HepG2 (cell line): Measurements from ENCODE around the gene VRK1. TPM values are rescaled to one million over a fixed set of nuclear protein-coding genes. Genes with fewer than 3 reads are reported as not detected.

Experiments used
- ATAC-seq: fragments of 200-7000 bp; cut with Tn5 transposase; 3 replicates; pipeline ENCODE4 v1.9.1; 2020; ENCODE audit warnings: mild to moderate bottlenecking, moderate library complexity
- BruUV-seq: library from RNA; stranded (reverse); fragments of 400-500 nt; replicated peaks from 2 replicates; lab custom pipeline; 2021; lab: Mats Ljungman, UMichigan
- CTCF ChIA-PET: fragments of 300-600 bp; formaldehyde crosslinking; extraction: SDS; loops from one replicate; lab custom pipeline; 2021; ENCODE audit warnings: low total read pairs, inconsistent platforms, low intra/inter-chr PET ratio; lab: Yijun Ruan, JAX
- POLR2A ChIA-PET: fragments of 350-600 bp; sonication (Branson Sonifier 250); formaldehyde crosslinking; loops from one replicate; lab custom pipeline; 2020; ENCODE audit warnings: antibody characterized with exemption, inconsistent platforms; lab: Yijun Ruan, JAX
- DNase-seq: peaks from one replicate; pipeline ENCODE4 v3.0.0-alpha.2; 2015; ENCODE audit warnings: low spot score
- FAIRE-seq: peaks from 3 replicates; lab custom pipeline; 2011; peaks lifted over from hg19 to GRCh38; lab: Jason Lieb, UNC
- H2AFZ ChIP-seq: one replicate; pipeline ENCODE4 v1.6.1; 2011; ENCODE audit warnings: low read length, inconsistent platforms
- H3K27ac ChIP-seq: fragments of 300-600 bp; 3 replicates; pipeline ENCODE4 v1.8.0; 2011; ENCODE audit warnings: mixed run types, mild to moderate bottlenecking, mixed read lengths, low read length, inconsistent platforms; ENCODE audit not compliant: insufficient read depth; ENCODE audit errors: extremely low read length
- H3K27me3 ChIP-seq, 2 experiments: fragments of 200-600 bp in 1 of 2; 2 replicates in 1 of 2; 3 replicates in 1 of 2; pipeline versions ENCODE4 v1.6.0 to v1.8.0; 2011; ENCODE audit warnings: low read length in 2 of 2, mild to moderate bottlenecking in 2 of 2, moderate library complexity in 2 of 2, inconsistent platforms in 1 of 2; ENCODE audit not compliant: insufficient read depth in 2 of 2, control insufficient read depth in 1 of 2
- H3K36me3 ChIP-seq, 2 experiments: fragments of 200-600 bp in 1 of 2; replicated peaks in 1 of 2; 2 replicates in 1 of 2; 3 replicates in 1 of 2; pipeline versions ENCODE4 v1.5.1 to v1.8.0; 2011; ENCODE audit warnings: low read length in 2 of 2, inconsistent platforms in 1 of 2; ENCODE audit not compliant: insufficient read depth in 2 of 2, control insufficient read depth in 1 of 2
- H3K4me1 ChIP-seq: 2 replicates; pipeline ENCODE4 v1.5.1; 2012; ENCODE audit warnings: low read length, inconsistent platforms; ENCODE audit not compliant: insufficient read depth
- H3K4me2 ChIP-seq: 2 replicates; pipeline ENCODE4 v1.6.0; 2011; ENCODE audit warnings: low read depth, low read length, inconsistent platforms
- H3K4me3 ChIP-seq, 3 experiments: fragments of 200-600 bp in 1 of 3; sonication (generic), shearing (Covaris generic) in 1 of 3; replicated peaks in 1 of 3; 2 replicates each; pipeline ENCODE4 v1.5.1; 2011 to 2016; ENCODE audit warnings: low read length in 3 of 3, inconsistent platforms in 2 of 3, low read depth in 2 of 3, mild to moderate bottlenecking in 2 of 3, control low read depth in 1 of 3, mixed read lengths in 1 of 3; ENCODE audit not compliant: insufficient read depth in 1 of 3
- H3K79me2 ChIP-seq: one replicate; pipeline ENCODE4 v1.6.1; 2011; ENCODE audit warnings: low read length, inconsistent platforms; ENCODE audit not compliant: insufficient read depth
- H3K9ac ChIP-seq: 2 replicates; pipeline ENCODE4 v1.6.0; 2011; ENCODE audit warnings: mild to moderate bottlenecking, low read depth, low read length, inconsistent platforms; ENCODE audit not compliant: insufficient read depth
- H3K9me3 ChIP-seq: 2 replicates; pipeline ENCODE4 v1.5.1; 2012; ENCODE audit warnings: mild to moderate bottlenecking, low read length
- H4K20me1 ChIP-seq: 2 replicates; pipeline ENCODE4 v1.6.0; 2011; ENCODE audit warnings: inconsistent platforms, mild to moderate bottlenecking, low read length, moderate library complexity; ENCODE audit not compliant: insufficient read depth
- CBX2 ChIP-seq, 2 experiments: fragments of 200-600 bp in 1 of 2; sonication (generic); formaldehyde crosslinking in 1 of 2; IDR thresholded peaks; 2 replicates each; pipeline versions ENCODE4 v1.7.0 to v1.8.1; 2018 to 2022; ENCODE audit warnings: low read depth in 2 of 2, low read length in 1 of 2, mild to moderate bottlenecking in 1 of 2, missing genetic modification reagents in 1 of 2
- GATAD2A ChIP-seq: IDR thresholded peaks from 2 replicates; pipeline ENCODE4 v1.6.1; 2016
- ONECUT2 ChIP-seq: sonication (generic); formaldehyde crosslinking; IDR thresholded peaks from 2 replicates; pipeline ENCODE4 v1.4.0; 2020; ENCODE audit warnings: missing genetic modification reagents
- POLR2AphosphoS5 ChIP-seq: IDR thresholded peaks from 2 replicates; pipeline ENCODE4 v1.6.1; 2012; ENCODE audit warnings: low read depth, low read length
- REPIN1 ChIP-seq: sonication (generic); formaldehyde crosslinking; IDR thresholded peaks from 2 replicates; pipeline ENCODE4 v1.8.0; 2022; ENCODE audit warnings: missing genetic modification reagents, low read depth, mild to moderate bottlenecking, borderline replicate concordance
- SIN3B ChIP-seq: fragments of 150-350 bp; IDR thresholded peaks from 2 replicates; pipeline ENCODE4 v1.6.1; 2014; ENCODE audit warnings: low read length
- TEAD2 ChIP-seq: sonication (generic); formaldehyde crosslinking; IDR thresholded peaks from 2 replicates; pipeline ENCODE4 v1.9.0; 2021; ENCODE audit warnings: missing genetic modification reagents
- ZMYM4 ChIP-seq: sonication (generic); formaldehyde crosslinking; IDR thresholded peaks from 2 replicates; pipeline ENCODE4 v1.8.1; 2023; ENCODE audit warnings: mild to moderate bottlenecking, missing genetic modification reagents
- WGBS: methylation state at CpG from one replicate; pipeline ENCODE4 v1.1.6; 2017; ENCODE audit warnings: low lambda C conversion rate; 5-methylcytosine and 5-hydroxymethylcytosine counted together
- in situ Hi-C: cut with HindIII; loops from 2 replicates; pipeline ENCODE4 v1.10.0; 2017; ENCODE audit warnings: low pct_unique_long_range_greater_than_20kb; ENCODE audit not compliant: extremely low pct_ligation_motif_present
- intact Hi-C: fragments of 100-400 bp; cut with micrococcal nuclease; formaldehyde crosslinking; loops from one replicate; pipeline ENCODE4 v1.10.0; 2022; ENCODE audit not compliant: unreplicated experiment
- polyA plus RNA-seq, 8 experiments: library from polyadenylated mRNA; depleted of rRNA in 3 of 8; stranded (reverse) in 7 of 8; unstranded in 1 of 8; fragments of >200 nt; fragmentation: Illumina TruSeq in 4 of 8; extraction: Trizol in 4 of 8; gene quantifications; 2 replicates each; pipeline versions ENCODE4 v1.2.1 to v1.2.3, GENCODE V29; 2011 to 2016; ENCODE audit warnings: low read depth in 4 of 8, missing spikeins in 1 of 8, mixed read lengths in 1 of 8; ENCODE audit not compliant: insufficient read depth in 1 of 8
- total RNA-seq, 5 experiments: library from RNA; depleted of rRNA; stranded (reverse); fragments of >200 nt; fragmentation: Illumina TruSeq; extraction: Trizol; gene quantifications; 2 replicates each; pipeline ENCODE4 v1.2.3, GENCODE V29; 2016; ENCODE audit warnings: low read depth in 1 of 5
- TF ChIP-seq, protein P1 (sequence below): sonication (generic); formaldehyde crosslinking; IDR thresholded peaks from 2 replicates; pipeline ENCODE4 v1.4.0; 2020; ENCODE audit warnings: missing genetic modification reagents, borderline replicate concordance
- TF ChIP-seq, protein P2 (sequence below): sonication (generic); formaldehyde crosslinking; IDR thresholded peaks from 2 replicates; pipeline ENCODE4 v1.9.0; 2021; ENCODE audit warnings: missing genetic modification reagents, mild to moderate bottlenecking, borderline replicate concordance
- TF ChIP-seq, protein P3 (sequence below): sonication (generic); formaldehyde crosslinking; IDR thresholded peaks from 2 replicates; pipeline ENCODE4 v1.5.1; 2020; ENCODE audit warnings: mild to moderate bottlenecking, missing genetic modification reagents, borderline replicate concordance
- TF ChIP-seq, protein P4 (sequence below): sonication (generic); formaldehyde crosslinking; IDR thresholded peaks from 2 replicates; pipeline ENCODE4 v1.9.0; 2021; ENCODE audit warnings: missing genetic modification reagents, mild to moderate bottlenecking, borderline replicate concordance
- TF ChIP-seq, protein P5 (sequence below): IDR thresholded peaks from 2 replicates; pipeline ENCODE4 v1.6.1; 2016

VRK1 gene
- total and polyA plus RNA-seq, 2 of the 13 experiments (the other 11 are each of a cell fraction or from before 2014, with no cell fraction given): 7.9 to 51.3 TPM

DNA sequence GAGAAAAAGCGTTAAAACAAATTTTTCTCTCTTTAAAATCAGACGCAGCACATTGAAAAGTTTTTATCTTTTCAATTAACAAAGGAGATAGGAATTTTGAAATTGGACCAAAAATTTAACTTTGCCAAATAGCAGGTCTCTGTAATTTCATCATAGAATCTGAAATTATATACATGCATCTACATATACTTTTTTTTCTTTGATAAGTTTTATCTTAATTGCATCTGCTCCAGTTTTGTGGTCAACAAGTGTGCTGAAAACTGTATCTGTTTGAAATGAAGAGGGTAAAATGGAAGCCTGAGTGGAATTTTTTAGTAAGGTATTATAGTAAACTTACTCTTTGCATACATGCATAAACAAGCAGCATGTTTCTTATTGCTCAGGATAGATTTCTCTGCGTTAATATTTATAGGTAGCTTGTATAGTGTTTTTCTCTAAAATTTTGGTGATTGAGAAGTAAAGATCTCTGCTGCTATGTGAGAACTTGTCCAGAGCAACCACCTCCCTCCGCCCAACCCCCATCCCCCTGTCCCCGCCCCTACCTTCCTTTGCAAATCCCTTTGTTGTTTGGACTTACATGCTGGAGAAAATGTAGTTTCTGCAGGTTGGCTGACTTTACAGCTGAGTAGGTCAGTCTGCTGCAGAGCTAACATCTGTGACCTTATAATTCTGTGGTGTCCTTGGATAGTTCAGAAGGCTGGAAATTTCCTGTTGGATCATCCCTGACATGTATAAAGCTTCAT lies 64.6 kb downstream of the VRK1 start:
- Histone ChIP-seq H3K9ac (no peak overlapping the region), H3K27ac (no peak overlapping the region), H2AFZ (no peak overlapping the region), H3K4me1 (no peaks in the 10 kb centered on the region)
- CTCF ChIA-PET: no interaction called here
- no peak for ATAC-seq
- no TSS peak for BruUV-seq
- TF ChIP-seq, protein P1, sequence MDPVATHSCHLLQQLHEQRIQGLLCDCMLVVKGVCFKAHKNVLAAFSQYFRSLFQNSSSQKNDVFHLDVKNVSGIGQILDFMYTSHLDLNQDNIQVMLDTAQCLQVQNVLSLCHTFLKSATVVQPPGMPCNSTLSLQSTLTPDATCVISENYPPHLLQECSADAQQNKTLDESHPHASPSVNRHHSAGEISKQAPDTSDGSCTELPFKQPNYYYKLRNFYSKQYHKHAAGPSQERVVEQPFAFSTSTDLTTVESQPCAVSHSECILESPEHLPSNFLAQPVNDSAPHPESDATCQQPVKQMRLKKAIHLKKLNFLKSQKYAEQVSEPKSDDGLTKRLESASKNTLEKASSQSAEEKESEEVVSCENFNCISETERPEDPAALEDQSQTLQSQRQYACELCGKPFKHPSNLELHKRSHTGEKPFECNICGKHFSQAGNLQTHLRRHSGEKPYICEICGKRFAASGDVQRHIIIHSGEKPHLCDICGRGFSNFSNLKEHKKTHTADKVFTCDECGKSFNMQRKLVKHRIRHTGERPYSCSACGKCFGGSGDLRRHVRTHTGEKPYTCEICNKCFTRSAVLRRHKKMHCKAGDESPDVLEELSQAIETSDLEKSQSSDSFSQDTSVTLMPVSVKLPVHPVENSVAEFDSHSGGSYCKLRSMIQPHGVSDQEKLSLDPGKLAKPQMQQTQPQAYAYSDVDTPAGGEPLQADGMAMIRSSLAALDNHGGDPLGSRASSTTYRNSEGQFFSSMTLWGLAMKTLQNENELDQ (CRISPR knock-in tag): no peak
- no peak for TF ChIP-seq TEAD2 (CRISPR knock-in tag)
- TF ChIP-seq, protein P2, sequence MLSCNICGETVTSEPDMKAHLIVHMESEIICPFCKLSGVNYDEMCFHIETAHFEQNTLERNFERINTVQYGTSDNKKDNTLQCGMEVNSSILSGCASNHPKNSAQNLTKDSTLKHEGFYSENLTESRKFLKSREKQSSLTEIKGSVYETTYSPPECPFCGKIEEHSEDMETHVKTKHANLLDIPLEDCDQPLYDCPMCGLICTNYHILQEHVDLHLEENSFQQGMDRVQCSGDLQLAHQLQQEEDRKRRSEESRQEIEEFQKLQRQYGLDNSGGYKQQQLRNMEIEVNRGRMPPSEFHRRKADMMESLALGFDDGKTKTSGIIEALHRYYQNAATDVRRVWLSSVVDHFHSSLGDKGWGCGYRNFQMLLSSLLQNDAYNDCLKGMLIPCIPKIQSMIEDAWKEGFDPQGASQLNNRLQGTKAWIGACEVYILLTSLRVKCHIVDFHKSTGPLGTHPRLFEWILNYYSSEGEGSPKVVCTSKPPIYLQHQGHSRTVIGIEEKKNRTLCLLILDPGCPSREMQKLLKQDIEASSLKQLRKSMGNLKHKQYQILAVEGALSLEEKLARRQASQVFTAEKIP (CRISPR knock-in tag): no peak
- TF ChIP-seq, protein P3, sequence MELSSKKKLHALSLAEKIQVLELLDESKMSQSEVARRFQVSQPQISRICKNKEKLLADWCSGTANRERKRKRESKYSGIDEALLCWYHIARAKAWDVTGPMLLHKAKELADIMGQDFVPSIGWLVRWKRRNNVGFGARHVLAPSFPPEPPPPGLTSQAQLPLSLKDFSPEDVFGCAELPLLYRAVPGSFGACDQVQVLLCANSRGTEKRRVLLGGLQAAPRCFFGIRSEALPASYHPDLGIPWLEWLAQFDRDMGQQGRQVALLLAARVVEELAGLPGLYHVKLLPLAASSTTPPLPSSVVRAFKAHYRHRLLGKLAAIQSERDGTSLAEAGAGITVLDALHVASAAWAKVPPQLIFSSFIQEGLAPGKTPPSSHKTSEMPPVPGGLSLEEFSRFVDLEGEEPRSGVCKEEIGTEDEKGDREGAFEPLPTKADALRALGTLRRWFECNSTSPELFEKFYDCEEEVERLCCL (CRISPR knock-in tag): no peak
- no peak for TF ChIP-seq CBX2 (IDR thresholded peaks at IDR 0.05; ENCODE audit: low read depth, low read length)
- TF ChIP-seq CBX2 (CRISPR knock-in tag; IDR thresholded peaks at IDR 0.05; ENCODE audit: low read depth): no peak
- TF ChIP-seq, protein P4, sequence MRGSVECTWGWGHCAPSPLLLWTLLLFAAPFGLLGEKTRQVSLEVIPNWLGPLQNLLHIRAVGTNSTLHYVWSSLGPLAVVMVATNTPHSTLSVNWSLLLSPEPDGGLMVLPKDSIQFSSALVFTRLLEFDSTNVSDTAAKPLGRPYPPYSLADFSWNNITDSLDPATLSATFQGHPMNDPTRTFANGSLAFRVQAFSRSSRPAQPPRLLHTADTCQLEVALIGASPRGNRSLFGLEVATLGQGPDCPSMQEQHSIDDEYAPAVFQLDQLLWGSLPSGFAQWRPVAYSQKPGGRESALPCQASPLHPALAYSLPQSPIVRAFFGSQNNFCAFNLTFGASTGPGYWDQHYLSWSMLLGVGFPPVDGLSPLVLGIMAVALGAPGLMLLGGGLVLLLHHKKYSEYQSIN: no peak
- TF ChIP-seq REPIN1 (CRISPR knock-in tag): no peak
- TF ChIP-seq, protein P5, sequence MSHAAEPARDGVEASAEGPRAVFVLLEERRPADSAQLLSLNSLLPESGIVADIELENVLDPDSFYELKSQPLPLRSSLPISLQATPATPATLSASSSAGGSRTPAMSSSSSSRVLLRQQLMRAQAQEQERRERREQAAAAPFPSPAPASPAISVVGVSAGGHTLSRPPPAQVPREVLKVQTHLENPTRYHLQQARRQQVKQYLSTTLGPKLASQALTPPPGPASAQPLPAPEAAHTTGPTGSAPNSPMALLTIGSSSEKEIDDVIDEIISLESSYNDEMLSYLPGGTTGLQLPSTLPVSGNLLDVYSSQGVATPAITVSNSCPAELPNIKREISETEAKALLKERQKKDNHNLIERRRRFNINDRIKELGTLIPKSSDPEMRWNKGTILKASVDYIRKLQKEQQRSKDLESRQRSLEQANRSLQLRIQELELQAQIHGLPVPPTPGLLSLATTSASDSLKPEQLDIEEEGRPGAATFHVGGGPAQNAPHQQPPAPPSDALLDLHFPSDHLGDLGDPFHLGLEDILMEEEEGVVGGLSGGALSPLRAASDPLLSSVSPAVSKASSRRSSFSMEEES (CRISPR knock-in tag): no peak
- TF ChIP-seq GATAD2A (CRISPR knock-in tag): no peak
- TF ChIP-seq ZMYM4 (CRISPR knock-in tag): no peak
- no peak for TF ChIP-seq POLR2AphosphoS5
- no peak for TF ChIP-seq SIN3B
- TF ChIP-seq ONECUT2: no peak
- TF ChIP-seq, all 625 proteins: peak for 0
- FAIRE-seq (no peak), DNase-seq (peak; percentile 3)
- no peaks in the 10 kb centered on the region for H3K79me2 ChIP-seq
- H3K36me3 ChIP-seq: peaks cover 0 to 11% of the 10 kb centered on the region in 2 experiments; a peak in 2 of 5 replicates
- whole genome bisulfite sequencing: 94% methylated on average over 5 of the region's 5 CpGs
- POLR2A ChIA-PET: interaction anchor here (0.7 kb wide), 1 partner anchor 71 kb away, joined by 4 read pairs; no protein-coding TSS in a partner anchor
- H3K27me3 ChIP-seq: no peaks in the 10 kb centered on the region
- no peaks in the 10 kb centered on the region for H4K20me1 ChIP-seq
- H3K9me3 ChIP-seq: no peaks in the 10 kb centered on the region
- H3K4me2 ChIP-seq: no peak overlapping the region
- in situ Hi-C loops: no loop called here
- H3K4me3 ChIP-seq: no peak overlapping the region
- intact Hi-C loops: no loop called here
